K562 (cell line): ENCODE results near the gene HSF2. TPM values are rescaled to one million over a fixed set of nuclear protein-coding genes. Genes with fewer than 3 reads are reported as not detected.

ENCODE experiments used
- CBX5 ChIP-seq: IDR thresholded peaks from 2 replicates; pipeline ENCODE4 v1.6.1; 2014; ENCODE audit warnings: low read depth, borderline replicate concordance
- CHD4 ChIP-seq: fragments of 200-600 bp; sonication (generic); IDR thresholded peaks from 3 replicates; pipeline ENCODE4 v1.6.1; 2012; ENCODE audit warnings: low read depth, mild to moderate bottlenecking, mixed read lengths, low read length, inconsistent platforms; ENCODE audit not compliant: insufficient read depth, insufficient replicate concordance, poor library complexity, severe bottlenecking
- ESRRB ChIP-seq: fragments of 250-450 bp; sonication (Bioruptor Pico); IDR thresholded peaks from 2 replicates; pipeline ENCODE4 v1.5.0; 2020; ENCODE audit warnings: mild to moderate bottlenecking, moderate library complexity, borderline replicate concordance
- HMG20B ChIP-seq: fragments of 250-450 bp; sonication (Bioruptor Pico); IDR thresholded peaks from 2 replicates; pipeline ENCODE4 v1.5.0; 2021; ENCODE audit warnings: mild to moderate bottlenecking
- KDM1A ChIP-seq, 2 experiments: fragments of 450-650 bp; IDR thresholded peaks; 2 replicates each; pipeline ENCODE4 v1.6.1; 2016; ENCODE audit warnings: mild to moderate bottlenecking in 2 of 2
- KHSRP ChIP-seq: fragments of 450-650 bp; IDR thresholded peaks from 2 replicates; pipeline ENCODE4 v1.6.1; 2017
- MEF2D ChIP-seq: conservative IDR thresholded peaks from 2 replicates; pipeline ENCODE4 v1.6.1; 2016; ENCODE audit warnings: low read depth, missing genetic modification characterization, missing compliant biosample characterization
- MXD1 ChIP-seq: fragments of 250-450 bp; sonication (Bioruptor Pico); IDR thresholded peaks from 2 replicates; pipeline ENCODE4 v1.8.0; 2021; ENCODE audit warnings: borderline replicate concordance, mild to moderate bottlenecking, moderate library complexity; ENCODE audit not compliant: poor library complexity, severe bottlenecking
- SAFB ChIP-seq: fragments of 200-400 bp; formaldehyde crosslinking; IDR thresholded peaks from 2 replicates; pipeline ENCODE4 v1.6.1; 2017; ENCODE audit warnings: low read depth, low read length, borderline replicate concordance
- SETDB1 ChIP-seq: IDR thresholded peaks from one replicate; pipeline ENCODE4 v1.6.1; 2012; ENCODE audit warnings: low read length, control low read depth, inconsistent platforms
- SRSF9 ChIP-seq: fragments of 200-400 bp; formaldehyde crosslinking; IDR thresholded peaks from 2 replicates; pipeline ENCODE4 v1.6.1; 2017; ENCODE audit warnings: low read depth, low read length, borderline replicate concordance
- TCF7L2 ChIP-seq: fragments of 150-350 bp; IDR thresholded peaks from 2 replicates; pipeline ENCODE4 v1.6.1; 2016; ENCODE audit warnings: low read depth, mild to moderate bottlenecking, low read length, moderate library complexity
- XRCC3 ChIP-seq: fragments of 450-650 bp; IDR thresholded peaks from 2 replicates; pipeline ENCODE4 v1.6.1; 2017; ENCODE audit warnings: mild to moderate bottlenecking, moderate library complexity
- ZNF175 ChIP-seq: fragments of 200-800 bp; sonication (Bioruptor generic); IDR thresholded peaks from 2 replicates; pipeline ENCODE4 v1.6.1; 2016; ENCODE audit warnings: low read depth, mild to moderate bottlenecking, missing genetic modification characterization, missing compliant biosample characterization
- ZNF395 ChIP-seq: fragments of 200-800 bp; sonication (Bioruptor generic); IDR thresholded peaks from 2 replicates; pipeline ENCODE4 v1.6.1; 2017; ENCODE audit warnings: missing genetic modification characterization, missing compliant biosample characterization
- ZNF561 ChIP-seq: fragments of 450-650 bp; formaldehyde crosslinking; conservative IDR thresholded peaks from 2 replicates; pipeline ENCODE4 v1.4.0; 2020; ENCODE audit warnings: mild to moderate bottlenecking, moderate library complexity
- ZNF668 ChIP-seq: fragments of 250-450 bp; sonication (Bioruptor Pico); IDR thresholded peaks from 2 replicates; pipeline ENCODE4 v1.8.0; 2022; ENCODE audit warnings: mild to moderate bottlenecking, inconsistent platforms
- polyA plus RNA-seq, 8 experiments: library from polyadenylated mRNA; depleted of rRNA in 4 of 8; stranded (reverse) in 5 of 8; unstranded in 3 of 8; fragments of >200 nt; fragmentation: Nextera tagmentation in 2 of 8; fragmentation: Illumina TruSeq in 1 of 8; extraction: Ambion mirVana in 2 of 8; extraction: Trizol in 1 of 8; gene quantifications; 2 replicates each; pipeline versions ENCODE4 v1.2.1 to v1.2.3, GENCODE V29; 2011 to 2014; ENCODE audit warnings: inconsistent platforms in 1 of 8, missing spikeins in 1 of 8
- total RNA-seq, 7 experiments: library from RNA; depleted of rRNA in 6 of 7; stranded (reverse); fragments of >200 nt in 6 of 7; fragmentation: Illumina TruSeq in 2 of 7; extraction: Trizol in 2 of 7; gene quantifications; 2 replicates each; pipeline versions ENCODE4 v1.2.1 to v1.2.3, GENCODE V29; 2011 to 2021; ENCODE audit warnings: low replicate concordance in 1 of 7
- TF ChIP-seq, protein P1 (sequence below): sonication (generic); formaldehyde crosslinking; IDR thresholded peaks from 2 replicates; pipeline ENCODE4 v1.8.1; 2022; ENCODE audit warnings: missing genetic modification reagents

Gene HSF2
- total and polyA plus RNA-seq, 9 of the 15 experiments (the other 6 are each of a cell fraction or from before 2014, with no cell fraction given): 19.1 to 73.1 (median 29.2) TPM

DNA sequence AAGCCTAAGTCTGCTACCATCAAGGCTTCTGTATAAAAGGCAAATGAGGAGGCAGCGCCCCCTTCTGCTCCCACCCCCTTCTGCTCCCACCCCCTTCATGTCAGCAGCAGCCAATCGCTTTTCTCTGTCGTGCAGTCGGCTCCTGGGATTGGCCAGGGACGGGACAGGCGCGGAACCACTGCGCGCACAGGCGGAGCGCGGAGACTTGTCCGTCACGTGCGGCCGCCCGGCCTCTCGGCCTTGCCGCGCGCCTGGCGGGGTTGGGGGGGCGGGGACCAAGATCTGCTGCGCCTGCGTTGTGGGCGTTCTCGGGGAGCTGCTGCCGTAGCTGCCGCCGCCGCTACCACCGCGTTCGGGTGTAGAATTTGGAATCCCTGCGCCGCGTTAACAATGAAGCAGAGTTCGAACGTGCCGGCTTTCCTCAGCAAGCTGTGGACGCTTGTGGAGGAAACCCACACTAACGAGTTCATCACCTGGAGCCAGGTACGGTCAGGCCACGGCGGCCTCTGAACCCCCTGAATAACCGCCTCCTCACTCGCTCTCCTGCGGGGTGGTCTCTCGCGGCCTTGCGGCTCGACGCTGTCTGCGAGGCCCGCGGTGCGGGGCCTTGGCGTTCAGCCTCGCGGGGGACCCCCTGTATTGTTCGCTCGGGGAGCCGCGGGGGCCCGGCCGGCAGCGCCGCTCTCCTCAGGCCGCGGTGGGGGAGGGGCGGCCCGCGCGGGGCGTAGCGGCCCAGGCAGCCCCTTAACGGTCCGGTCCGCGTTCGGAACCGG, at the start of gene HSF2 (continued):
- TF ChIP-seq CHD4 (no peak), SRSF9 (no peak), KHSRP (no peak), ZNF395 (CRISPR knock-in tag) (no peak), ESRRB (CRISPR knock-in tag) (no peak), SETDB1 (no peak), SAFB (no peak), ZNF175 (no peak), MEF2D (tag) (no peak), HMG20B (CRISPR knock-in tag) (no peak), KDM1A (IDR thresholded peaks at IDR 0.05) (no peak), ZNF561 (no peak), ZNF668 (CRISPR knock-in tag) (no peak), XRCC3 (no peak), TCF7L2 (no peak), MXD1 (CRISPR knock-in tag) (no peak), CBX5 (no peak)
- TF ChIP-seq, protein P1, sequence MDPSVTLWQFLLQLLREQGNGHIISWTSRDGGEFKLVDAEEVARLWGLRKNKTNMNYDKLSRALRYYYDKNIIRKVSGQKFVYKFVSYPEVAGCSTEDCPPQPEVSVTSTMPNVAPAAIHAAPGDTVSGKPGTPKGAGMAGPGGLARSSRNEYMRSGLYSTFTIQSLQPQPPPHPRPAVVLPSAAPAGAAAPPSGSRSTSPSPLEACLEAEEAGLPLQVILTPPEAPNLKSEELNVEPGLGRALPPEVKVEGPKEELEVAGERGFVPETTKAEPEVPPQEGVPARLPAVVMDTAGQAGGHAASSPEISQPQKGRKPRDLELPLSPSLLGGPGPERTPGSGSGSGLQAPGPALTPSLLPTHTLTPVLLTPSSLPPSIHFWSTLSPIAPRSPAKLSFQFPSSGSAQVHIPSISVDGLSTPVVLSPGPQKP (CRISPR knock-in tag): no peak
